Endothelial cell of umbilical vein (primary cell): Measurements from ENCODE around the gene LRRC10B. TPM values are rescaled to one million over a fixed set of nuclear protein-coding genes. Genes with fewer than 3 reads are reported as not detected.

ENCODE experiments used
- BruUV-seq: library from RNA; stranded (reverse); fragments of 400-500 nt; replicated peaks from 2 replicates; lab custom pipeline; 2021; lab: Mats Ljungman, UMichigan
- CTCF ChIA-PET: fragments of 300-600, 350-600 bp; sonication (Branson Sonifier 250); formaldehyde crosslinking; loops from one replicate; lab custom pipeline; 2021; ENCODE audit warnings: antibody characterized with exemption, inconsistent platforms; lab: Charles Lee
- POLR2A ChIA-PET: fragments of 300-600, 350-600 bp; sonication (Branson Sonifier 250); formaldehyde crosslinking; loops from one replicate; lab custom pipeline; 2021; ENCODE audit warnings: antibody characterized with exemption, inconsistent platforms; lab: Charles Lee
- DNase-seq: peaks from one replicate; pipeline ENCODE4 v3.0.0-alpha.2; 2011; ENCODE audit warnings: low read depth, low spot score
- FAIRE-seq: peaks from 2 replicates; lab custom pipeline; 2011; peaks lifted over from hg19 to GRCh38; lab: Jason Lieb, UNC
- H2AFZ ChIP-seq: 2 replicates; pipeline ENCODE4 v1.6.0; 2012; ENCODE audit warnings: low read depth, low read length, control low read depth, inconsistent platforms
- H3K27ac ChIP-seq: 2 replicates; pipeline ENCODE4 v1.5.1; 2011; ENCODE audit warnings: low read depth, mild to moderate bottlenecking, control low read depth, low read length, moderate library complexity; ENCODE audit not compliant: insufficient read depth
- H3K27me3 ChIP-seq, 2 experiments: 2 replicates each; pipeline versions ENCODE4 v1.6.0 to v1.6.1; 2011; ENCODE audit warnings: low read length in 2 of 2, mixed read lengths in 1 of 2; ENCODE audit not compliant: control insufficient read depth in 2 of 2, insufficient read depth in 2 of 2
- H3K36me3 ChIP-seq, 2 experiments: 2 replicates in 1 of 2; 3 replicates in 1 of 2; pipeline ENCODE4 v1.5.1; 2011; ENCODE audit warnings: low read length in 2 of 2, mild to moderate bottlenecking in 1 of 2, moderate library complexity in 1 of 2; ENCODE audit not compliant: control insufficient read depth in 2 of 2, insufficient read depth in 2 of 2; ENCODE audit errors: extremely low read depth in 1 of 2
- H3K4me1 ChIP-seq: 3 replicates; pipeline ENCODE4 v1.5.1; 2011; ENCODE audit warnings: mild to moderate bottlenecking, low read length; ENCODE audit not compliant: control insufficient read depth, insufficient read depth; ENCODE audit errors: extremely low read depth
- H3K4me2 ChIP-seq: 2 replicates; pipeline ENCODE4 v1.6.1; 2011; ENCODE audit warnings: low read length, control low read depth, mixed read lengths; ENCODE audit not compliant: insufficient read depth
- H3K4me3 ChIP-seq, 3 experiments: fragments of 200-600 bp in 1 of 3; sonication (generic), shearing (Covaris generic) in 1 of 3; replicated peaks in 1 of 3; 2 replicates each; pipeline ENCODE4 v1.5.1; 2011 to 2016; ENCODE audit warnings: control low read depth in 3 of 3, low read length in 3 of 3, mild to moderate bottlenecking in 2 of 3, inconsistent platforms in 1 of 3, low read depth in 1 of 3, moderate library complexity in 1 of 3; ENCODE audit not compliant: insufficient read depth in 1 of 3
- H3K79me2 ChIP-seq: 2 replicates; pipeline ENCODE4 v1.6.0; 2012; ENCODE audit warnings: low read length, inconsistent platforms; ENCODE audit not compliant: control insufficient read depth, insufficient read depth
- H3K9ac ChIP-seq: replicated peaks from 2 replicates; pipeline ENCODE3; 2011; ENCODE audit warnings: low read length, control low read depth; ENCODE audit not compliant: insufficient read depth; ENCODE audit errors: extremely low read depth
- H3K9me1 ChIP-seq: replicated peaks from 3 replicates; pipeline ENCODE4 v1.6.0; 2011; ENCODE audit warnings: mild to moderate bottlenecking, low read length; ENCODE audit not compliant: control insufficient read depth, insufficient read depth; ENCODE audit errors: extremely low read depth
- H3K9me3 ChIP-seq: replicated peaks from 2 replicates; pipeline ENCODE4 v1.5.1; 2012; ENCODE audit warnings: low read length, inconsistent platforms; ENCODE audit not compliant: control insufficient read depth, insufficient read depth
- H4K20me1 ChIP-seq: replicated peaks from 2 replicates; pipeline ENCODE3; 2011; ENCODE audit warnings: mild to moderate bottlenecking, low read length; ENCODE audit not compliant: control insufficient read depth, insufficient read depth; ENCODE audit errors: extremely low read depth
- CTCF ChIP-seq, 2 donors: IDR thresholded peaks; 1 replicate in 1 of 2; 2 replicates in 1 of 2; pipeline ENCODE4 v1.5.1; 2011; ENCODE audit warnings: low read length in 2 of 2, mild to moderate bottlenecking in 2 of 2, moderate library complexity in 2 of 2, control low read depth in 1 of 2, inconsistent platforms in 1 of 2, low read depth in 1 of 2; ENCODE audit not compliant: insufficient read depth in 1 of 2; ENCODE audit errors: extremely low read depth in 1 of 2
- EZH2 ChIP-seq: IDR thresholded peaks from 2 replicates; pipeline ENCODE4 v1.6.1; 2012; ENCODE audit warnings: borderline replicate concordance, low read depth, mild to moderate bottlenecking, moderate library complexity, low read length, inconsistent platforms; ENCODE audit not compliant: severe bottlenecking
- FOS ChIP-seq: IDR thresholded peaks from 2 replicates; pipeline ENCODE4 v1.6.1; 2011; ENCODE audit warnings: mild to moderate bottlenecking, low read length, moderate library complexity, borderline replicate concordance; ENCODE audit not compliant: insufficient read depth
- GATA2 ChIP-seq: IDR thresholded peaks from 2 replicates; pipeline ENCODE4 v1.7.0; 2011; ENCODE audit warnings: low read depth, mild to moderate bottlenecking, moderate library complexity, mixed read lengths, low read length; ENCODE audit not compliant: insufficient read length, insufficient read depth
- JUN ChIP-seq: IDR thresholded peaks from 2 replicates; pipeline ENCODE4 v1.6.1; 2011; ENCODE audit warnings: borderline replicate concordance, low read depth; ENCODE audit not compliant: insufficient read length, insufficient read depth
- MAX ChIP-seq: IDR thresholded peaks from 2 replicates; pipeline ENCODE4 v1.6.1; 2011; ENCODE audit not compliant: insufficient read depth, insufficient read length
- MYC ChIP-seq: IDR thresholded peaks from one replicate; pipeline ENCODE4 v1.6.1; 2011; ENCODE audit warnings: mild to moderate bottlenecking, low read depth, low read length
- POLR2A ChIP-seq: IDR thresholded peaks from 2 replicates; pipeline ENCODE4 v1.6.1; 2012; ENCODE audit warnings: low read depth, mild to moderate bottlenecking, control low read depth, low read length
- POLR2AphosphoS5 ChIP-seq: IDR thresholded peaks from 2 replicates; pipeline ENCODE4 v1.6.1; 2012; ENCODE audit warnings: low read depth, mild to moderate bottlenecking, control low read depth, low read length, moderate library complexity; ENCODE audit not compliant: insufficient read depth
- dilution Hi-C: fragments of 300-500 bp; cut with MboI; formaldehyde crosslinking; loops from one replicate; pipeline ENCODE4 v1.15.0; 2019; ENCODE audit warnings: low sequenced_read_pairs; ENCODE audit not compliant: extremely low pct_ligation_motif_present
- intact Hi-C: fragments of 100-400 bp; cut with micrococcal nuclease; formaldehyde crosslinking; loops from one replicate; pipeline ENCODE4 v1.10.0; 2022
- polyA plus RNA-seq, 4 experiments: library from polyadenylated mRNA; depleted of rRNA in 3 of 4; stranded (reverse) in 3 of 4; unstranded in 1 of 4; fragments of >200 nt; gene quantifications; 2 replicates each; pipeline versions ENCODE4 v1.2.1 to v1.2.3, GENCODE V29; 2011 to 2012; ENCODE audit warnings: missing spikeins in 1 of 4
- total RNA-seq: library from RNA; stranded (reverse); gene quantifications from 2 replicates; pipeline ENCODE4 v1.2.3, GENCODE V29; 2021

The LRRC10B gene
- total and polyA plus RNA-seq, 2 donors (not counting 3 experiments of a cell fraction or from before 2014, with no cell fraction given) = not detected

GRCh38 chr11:61531044-61531443 lies 22.5 kb downstream of the LRRC10B start:
- ChIA-PET CTCF (interaction anchor here (0.6 to 4.0 kb wide), 18 partner anchors 9 to 108 kb away, joined by 3 to 27 read pairs (median 5); partner anchors contain the start of gene LRRC10B), POLR2A (no interaction called here)
- Histone ChIP-seq H3K27me3 (no peaks in the 10 kb centered on the region), H3K9me3 (no peaks in the 10 kb centered on the region), H3K9ac (no peak overlapping the region), H3K4me2 (no peak overlapping the region), H2AFZ (no peak overlapping the region), H3K27ac (no peak overlapping the region), H4K20me1 (no peaks in the 10 kb centered on the region), H3K9me1 (no peaks in the 10 kb centered on the region), H3K79me2 (no peaks in the 10 kb centered on the region), H3K4me1 (no peaks in the 10 kb centered on the region), H3K36me3 (no peaks in the 10 kb centered on the region), H3K4me3 (no peak overlapping the region)
- FAIRE-seq (no peak), DNase-seq (no peak)
- dilution Hi-C loops = no loop called here
- intact Hi-C loops = no loop called here
- TF ChIP-seq POLR2A (no peak), FOS (no peak), CTCF (IDR thresholded peaks at IDR 0.05; ENCODE audit: extremely low read depth in 1 of 2, insufficient read depth in 1 of 2, low read depth in 1 of 2, low read length in 2 of 2) (no peak), MYC (no peak), JUN (no peak), GATA2 (no peak), EZH2 (no peak), MAX (no peak), POLR2AphosphoS5 (no peak)
- no TSS peak for BruUV-seq
